SK-N-SH treated with all-trans-retinoic acid at 6 μM for 48 hours (cell line): Measurements from ENCODE around the gene EZR.

Experiments
- CREB5 ChIP-seq: fragments of 250-450 bp; sonication (Bioruptor Pico); IDR thresholded peaks from 2 replicates; pipeline ENCODE4 v1.5.1; 2020; ENCODE audit warnings: low read depth, mild to moderate bottlenecking, moderate library complexity
- CSDC2 ChIP-seq: fragments of 250-450 bp; sonication (Bioruptor Pico); IDR thresholded peaks from 2 replicates; pipeline ENCODE4 v1.5.0; 2020; ENCODE audit warnings: mild to moderate bottlenecking, moderate library complexity
- PATZ1 ChIP-seq: fragments of 250-450 bp; sonication (Bioruptor Pico); IDR thresholded peaks from 2 replicates; pipeline ENCODE4 v1.8.0; 2020; ENCODE audit warnings: mild to moderate bottlenecking, moderate library complexity, borderline replicate concordance
- SNAI2 ChIP-seq: fragments of 250-450 bp; sonication (Bioruptor Pico); IDR thresholded peaks from 2 replicates; pipeline ENCODE4 v1.5.0; 2020; ENCODE audit warnings: mild to moderate bottlenecking, moderate library complexity
- TOX ChIP-seq: fragments of 250-450 bp; sonication (Bioruptor Pico); IDR thresholded peaks from 2 replicates; pipeline ENCODE4 v1.8.0; 2021; ENCODE audit warnings: mild to moderate bottlenecking, moderate library complexity, borderline replicate concordance
- ZNF8 ChIP-seq: fragments of 450-650 bp; formaldehyde crosslinking; IDR thresholded peaks from 2 replicates; pipeline ENCODE4 v1.5.0; 2020; ENCODE audit warnings: mild to moderate bottlenecking, moderate library complexity

GRCh38 chr6:158789115-158789917 is 29.9 kb downstream of the EZR start:
- no peak for TF ChIP-seq ZNF8 (CRISPR knock-in tag)
- no peak for TF ChIP-seq CSDC2 (CRISPR knock-in tag)
- no peak for TF ChIP-seq CREB5 (CRISPR knock-in tag)
- no peak for TF ChIP-seq PATZ1 (CRISPR knock-in tag)
- TF ChIP-seq TOX (CRISPR knock-in tag), result no peak
- no peak for TF ChIP-seq SNAI2 (CRISPR knock-in tag)
